Measurements from ENCODE around the gene ZFX. TPM values are rescaled to one million over a fixed set of nuclear protein-coding genes. Genes with fewer than 3 reads are reported as not detected.

Gene ZFX
- total and polyA plus RNA-seq, 2 donors (not counting 1 experiment from before 2014, with no cell fraction given): 31.2 to 61.9 TPM

GRCh38 chrX:24156177-24156576 is 6.6 kb downstream of the ZFX start:
- Histone ChIP-seq H3K9ac (ENCODE audit: insufficient read depth, low read length) (no peak overlapping the region), H3K27me3 (ENCODE audit: control insufficient read depth, insufficient read depth, low read length) (no peaks in the 10 kb centered on the region), H3K4me3 (replicated peaks in 1 of 4; ENCODE audit: control extremely low read depth in 1 of 4, insufficient read depth in 1 of 4, low read depth in 3 of 4, low read length in 4 of 4) (no peak overlapping the region), H3K9me3 (ENCODE audit: control insufficient read depth, insufficient read depth, low read depth, low read length) (no peaks in the 10 kb centered on the region), H4K20me1 (ENCODE audit: control insufficient read depth, extremely low read depth, insufficient read depth, low read length) (peaks cover 1% of the 10 kb centered on the region), H3K36me3 (ENCODE audit: control insufficient read depth, insufficient read depth, low read length) (no peaks in the 10 kb centered on the region), H3K79me2 (ENCODE audit: control insufficient read depth, insufficient read depth, low read length) (peaks cover 95% of the 10 kb centered on the region), H3K4me1 (ENCODE audit: control insufficient read depth, extremely low read depth, insufficient read depth, low read length) (no peaks in the 10 kb centered on the region), H3K4me2 (ENCODE audit: extremely low read depth, insufficient read depth, low read length) (no peak overlapping the region), H2AFZ (ENCODE audit: low read length) (no peak overlapping the region), H3K27ac (ENCODE audit: insufficient read depth, low read length) (no peak overlapping the region)
- no peak for DNase-seq (ENCODE audit: low read depth in 2 of 2)
- TF ChIP-seq EZH2 (IDR thresholded peaks at IDR 0.05; ENCODE audit: low read length, missing control alignments) (no peak), CTCF (conservative IDR thresholded peaks at IDR 0.05 in 1 of 2, IDR thresholded peaks at IDR 0.05 in 1 of 2; ENCODE audit: low read depth in 1 of 2, low read length in 2 of 2) (no peak)

- no peak overlapping the region for H3K4me3 ChIP-seq (replicated peaks in 1 of 4; ENCODE audit: control extremely low read depth in 1 of 4, insufficient read depth in 1 of 4, low read depth in 3 of 4, low read length in 4 of 4)
- no peaks in the 10 kb centered on the region for H3K27me3 ChIP-seq (ENCODE audit: control insufficient read depth, insufficient read depth, low read length)
- no peak overlapping the region for H3K27ac ChIP-seq (ENCODE audit: insufficient read depth, low read length)
- no peak overlapping the region for H3K4me2 ChIP-seq (ENCODE audit: extremely low read depth, insufficient read depth, low read length)
- H3K79me2 ChIP-seq (ENCODE audit: control insufficient read depth, insufficient read depth, low read length): peaks cover 94% of the 10 kb centered on the region
- no peaks in the 10 kb centered on the region for H3K9me3 ChIP-seq (ENCODE audit: control insufficient read depth, insufficient read depth, low read depth, low read length)
- no peak overlapping the region for H3K9ac ChIP-seq (ENCODE audit: insufficient read depth, low read length)
- no peaks in the 10 kb centered on the region for H3K36me3 ChIP-seq (ENCODE audit: control insufficient read depth, insufficient read depth, low read length)
- DNase-seq (ENCODE audit: low read depth in 2 of 2): no peak
- TF ChIP-seq EZH2 (IDR thresholded peaks at IDR 0.05; ENCODE audit: low read length, missing control alignments) (no peak), CTCF (conservative IDR thresholded peaks at IDR 0.05 in 1 of 2, IDR thresholded peaks at IDR 0.05 in 1 of 2; ENCODE audit: low read depth in 1 of 2, low read length in 2 of 2) (no peak)
- H4K20me1 ChIP-seq (ENCODE audit: control insufficient read depth, extremely low read depth, insufficient read depth, low read length): no peaks in the 10 kb centered on the region
- H2AFZ ChIP-seq (ENCODE audit: low read length): no peak overlapping the region
- H3K4me1 ChIP-seq (ENCODE audit: control insufficient read depth, extremely low read depth, insufficient read depth, low read length): no peaks in the 10 kb centered on the region
These were observed 9.4 kb downstream of the ZFX start for GRCh38 chrX:24158881-24159280.

GRCh38 chrX:24166078-24166477 is 16.5 kb downstream of the ZFX start:
- no peaks in the 10 kb centered on the region for H3K36me3 ChIP-seq (ENCODE audit: control insufficient read depth, insufficient read depth, low read length)
- no peak for DNase-seq (ENCODE audit: low read depth in 2 of 2)
- TF ChIP-seq CTCF (conservative IDR thresholded peaks at IDR 0.05 in 1 of 2, IDR thresholded peaks at IDR 0.05 in 1 of 2; ENCODE audit: low read depth in 1 of 2, low read length in 2 of 2) (no peak), EZH2 (IDR thresholded peaks at IDR 0.05; ENCODE audit: low read length, missing control alignments) (no peak)
- H4K20me1 ChIP-seq (ENCODE audit: control insufficient read depth, extremely low read depth, insufficient read depth, low read length): peaks cover 3% of the 10 kb centered on the region
- H3K4me1 ChIP-seq (ENCODE audit: control insufficient read depth, extremely low read depth, insufficient read depth, low read length): no peaks in the 10 kb centered on the region
- H3K4me3 ChIP-seq (replicated peaks in 1 of 4; ENCODE audit: control extremely low read depth in 1 of 4, insufficient read depth in 1 of 4, low read depth in 3 of 4, low read length in 4 of 4): no peak overlapping the region
- H3K27ac ChIP-seq (ENCODE audit: insufficient read depth, low read length): no peak overlapping the region
- H3K9me3 ChIP-seq (ENCODE audit: control insufficient read depth, insufficient read depth, low read depth, low read length): no peaks in the 10 kb centered on the region
- peaks cover 98% of the 10 kb centered on the region for H3K79me2 ChIP-seq (ENCODE audit: control insufficient read depth, insufficient read depth, low read length)
- no peaks in the 10 kb centered on the region for H3K27me3 ChIP-seq (ENCODE audit: control insufficient read depth, insufficient read depth, low read length)
- H2AFZ ChIP-seq (ENCODE audit: low read length): no peak overlapping the region
- H3K4me2 ChIP-seq (ENCODE audit: extremely low read depth, insufficient read depth, low read length): no peak overlapping the region
- no peak overlapping the region for H3K9ac ChIP-seq (ENCODE audit: insufficient read depth, low read length)
